HG03521 (cell line): ENCODE results near the gene KDSR.

Experiments
- ATAC-seq: cut with Tn5 transposase; IDR thresholded peaks from one replicate; pipeline ENCODE4 v1.9.1; 2021; ENCODE audit warnings: mild to moderate bottlenecking, moderate library complexity; ENCODE audit not compliant: unreplicated experiment

Gene KDSR

DNA sequence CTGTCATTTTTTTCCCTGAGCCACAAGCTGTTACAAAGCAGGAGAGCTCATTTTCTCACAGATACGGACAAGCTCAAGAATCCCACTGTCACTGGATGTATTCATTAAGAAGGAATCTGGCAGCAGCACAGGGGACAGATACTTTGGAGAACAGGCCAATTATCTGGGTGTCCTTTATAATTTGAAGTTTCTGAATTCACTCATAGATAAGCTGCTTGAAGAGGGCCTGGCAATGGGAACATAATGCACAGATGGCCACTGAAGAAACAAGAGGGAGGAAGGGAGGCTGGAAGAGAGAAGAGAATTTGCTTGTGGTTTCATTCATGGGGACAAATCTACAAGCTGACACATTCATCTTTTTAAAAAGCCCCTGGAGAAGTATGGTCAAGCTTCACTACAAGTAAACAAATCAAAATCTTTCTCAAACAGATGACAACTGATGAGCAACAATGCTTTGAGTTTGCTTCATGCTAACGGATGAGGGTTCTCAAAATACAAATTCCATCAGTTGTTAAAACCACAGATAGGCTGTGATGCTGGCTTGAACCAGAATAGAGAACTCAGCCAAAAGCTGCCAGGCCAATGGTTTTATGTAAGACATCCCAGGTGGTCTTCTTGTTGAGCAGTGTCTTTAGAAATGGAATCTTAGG, 59.3 kb downstream of the KDSR start:
- no peak for ATAC-seq

DNA sequence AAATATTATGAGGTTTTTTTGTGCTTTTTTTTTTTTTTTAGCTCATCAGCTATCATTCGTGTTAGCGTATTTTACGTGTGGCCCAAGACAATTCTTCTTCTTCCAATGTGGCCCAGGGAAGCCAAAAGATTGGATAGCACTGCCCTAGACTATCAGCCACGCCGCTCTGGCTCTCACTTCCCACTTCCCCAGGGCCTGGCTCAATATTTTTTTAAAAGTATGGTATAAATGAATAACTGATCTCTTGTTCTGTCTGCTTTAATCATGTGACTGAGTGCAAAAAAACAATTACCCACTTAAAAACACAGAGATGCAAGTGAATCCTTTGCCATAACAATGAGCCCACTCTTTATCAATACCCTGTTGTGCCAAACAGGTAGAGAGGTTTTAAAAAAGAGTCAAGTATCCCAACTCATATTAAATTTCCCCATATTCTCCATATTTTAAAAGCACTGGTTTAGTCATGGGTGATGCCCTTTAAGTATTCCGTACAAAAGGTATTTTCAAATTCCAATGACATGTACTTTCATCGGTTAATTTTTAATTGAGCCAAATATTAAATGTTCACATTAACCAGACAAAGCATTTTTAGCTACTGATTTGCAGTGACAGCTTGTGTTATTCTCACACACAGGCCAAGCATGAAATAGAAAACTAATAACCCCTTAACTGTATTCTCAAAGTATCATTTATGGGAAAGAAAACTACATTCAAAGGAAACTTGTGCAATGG, 60.0 kb downstream of the KDSR start:
- no peak for ATAC-seq

GRCh38 chr18:63306249-63306648, 60.8 kb downstream of the KDSR start:
- ATAC-seq, result no peak

GRCh38 chr18:63303547-63303946, 63.5 kb downstream of the KDSR start:
- no peak for ATAC-seq

- ATAC-seq, result no peak
Observed at GRCh38 chr18:63302636-63303405, 64.2 kb downstream of the KDSR start.

- no peak for ATAC-seq
Observed at GRCh38 chr18:63302220-63302619, 64.8 kb downstream of the KDSR start.

DNA sequence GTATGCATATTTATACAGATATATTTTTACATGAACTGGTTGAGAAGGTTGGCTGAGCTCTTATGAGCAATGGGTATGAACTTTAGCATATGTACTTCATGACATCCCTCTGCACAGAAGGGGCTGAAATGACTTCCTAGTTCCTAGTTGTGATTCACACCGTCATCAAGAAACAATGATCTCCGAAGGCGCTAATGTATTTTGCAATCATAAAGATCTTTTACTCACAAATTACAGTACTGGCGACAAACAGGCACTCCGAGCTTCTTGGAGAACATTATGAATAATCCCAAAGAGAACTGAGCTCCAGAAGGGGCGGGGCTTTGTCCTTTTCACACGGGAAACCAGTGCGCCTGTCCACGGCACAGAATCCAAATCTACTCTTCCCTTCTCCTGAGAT, 65.6 kb downstream of the KDSR start:
- ATAC-seq, result no peak

DNA sequence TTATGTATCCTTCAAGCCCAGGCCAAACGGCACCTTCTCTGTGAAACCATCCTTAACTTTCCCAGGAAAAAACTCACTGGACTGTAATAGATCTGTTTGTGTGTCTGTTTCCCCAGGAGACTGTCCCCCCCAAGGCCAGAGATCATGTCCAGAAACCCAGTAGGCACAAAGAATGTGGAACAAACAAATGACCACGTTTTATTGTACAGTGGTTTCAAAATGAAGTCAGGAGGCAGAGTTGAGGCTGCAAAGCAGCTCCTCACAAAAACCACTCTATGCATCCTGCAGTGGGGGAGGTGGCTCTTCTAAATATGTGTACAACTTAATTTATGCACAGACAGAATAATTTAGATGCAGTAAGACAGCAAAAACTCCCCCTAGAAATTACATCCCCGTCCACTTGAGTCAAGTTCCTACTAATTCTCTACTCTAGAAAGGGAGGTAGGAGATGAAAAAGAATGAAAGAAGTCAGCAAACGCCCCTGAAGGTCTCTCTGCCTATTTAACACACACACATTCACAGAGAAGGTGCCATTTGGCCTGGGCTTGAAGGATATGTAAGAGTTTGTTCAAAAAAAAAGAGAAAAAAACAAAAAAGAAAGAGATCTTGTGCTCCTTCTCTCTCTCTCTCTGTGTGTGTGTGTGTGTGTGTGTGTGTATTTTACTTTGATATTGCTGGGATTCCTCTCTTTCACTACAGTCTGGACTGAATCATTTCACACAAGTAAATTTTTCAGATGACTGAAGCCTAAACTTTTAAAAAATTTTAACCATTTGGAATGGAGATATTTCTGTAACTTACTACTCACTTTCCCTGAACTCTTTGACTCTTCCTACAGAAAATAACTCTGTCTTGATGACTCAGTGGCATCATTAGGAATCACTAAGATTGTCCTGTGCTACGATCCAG, 66.9 kb downstream of the KDSR start:
- no peak for ATAC-seq

DNA sequence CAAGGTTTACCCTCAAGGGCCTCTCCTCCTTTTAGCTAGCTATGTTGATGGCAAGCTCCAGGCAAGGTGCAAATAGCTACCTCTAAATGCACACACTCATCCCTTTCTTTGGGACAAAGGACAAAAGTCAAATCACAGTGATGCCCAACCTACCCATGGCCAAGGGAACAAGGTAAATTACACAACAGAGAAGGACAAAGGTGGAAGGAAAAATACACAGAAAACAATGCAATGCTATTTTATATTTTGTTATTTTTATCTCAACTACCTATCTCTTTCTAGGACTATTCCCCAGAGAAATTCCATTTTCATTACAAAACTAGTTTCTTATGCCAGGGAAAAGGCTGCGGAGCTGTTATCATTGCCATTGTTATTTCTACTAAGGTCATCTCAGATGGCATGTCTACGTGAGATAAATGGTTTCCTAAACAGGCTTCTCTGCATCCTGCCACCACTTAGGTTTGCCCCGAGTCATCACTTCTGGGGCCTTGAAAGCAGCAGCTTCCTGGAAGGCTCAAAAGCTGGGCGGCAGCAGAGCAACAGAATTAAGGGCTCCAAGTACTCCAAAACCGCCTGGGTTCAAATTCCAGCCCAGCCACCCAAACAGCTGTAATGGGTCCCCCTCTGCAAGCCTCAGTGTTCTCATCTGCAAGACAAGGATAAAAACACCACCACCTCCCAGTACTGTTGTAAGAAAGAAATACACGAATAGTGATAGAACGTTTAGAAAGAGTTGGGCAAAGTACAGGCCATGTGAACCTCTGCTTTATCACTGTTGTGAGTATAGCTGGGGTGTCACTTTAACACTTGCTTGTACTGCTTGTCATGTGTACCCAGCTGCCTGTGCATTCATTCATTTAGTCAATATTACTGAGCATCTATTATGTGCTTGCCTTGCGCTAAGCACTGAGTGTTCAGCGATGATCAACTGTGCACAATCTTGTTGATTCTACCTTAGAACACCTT, 68.3 kb downstream of the KDSR start:
- ATAC-seq, result no peak

DNA sequence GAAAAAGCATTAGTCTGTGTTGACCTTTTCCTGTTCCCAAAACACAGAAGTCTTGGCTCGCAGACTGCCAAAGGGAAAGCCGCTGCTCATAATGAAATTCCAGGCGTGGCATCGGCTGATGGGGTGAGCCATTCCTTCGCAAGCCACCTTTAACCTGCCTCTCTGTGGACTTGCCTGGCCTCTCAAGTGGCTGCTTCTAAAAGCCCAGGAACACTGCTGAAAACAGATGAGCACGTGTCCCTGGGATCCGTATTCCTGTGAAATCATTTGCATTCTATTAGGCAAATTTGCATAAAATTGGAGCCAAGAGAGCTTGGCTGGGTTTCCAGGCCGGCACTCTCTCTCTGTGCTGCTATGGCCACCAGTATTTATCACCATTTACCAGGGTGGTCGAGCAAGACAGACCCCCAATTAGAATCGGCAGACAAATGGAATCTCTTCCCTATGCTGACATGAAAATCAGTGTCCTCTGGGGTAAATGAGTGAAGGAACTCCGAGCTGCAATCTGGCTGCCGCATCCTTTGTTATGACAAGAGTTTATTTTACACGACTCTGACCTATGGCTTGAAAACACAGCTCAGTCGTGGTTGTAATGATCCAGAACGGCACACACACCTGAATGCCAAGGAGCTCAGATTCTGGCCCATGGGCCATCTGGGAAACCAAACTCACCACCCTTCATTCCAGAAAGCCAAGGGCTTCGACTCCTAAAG, 69.2 kb downstream of the KDSR start:
- no peak for ATAC-seq

- ATAC-seq, result no peak
Observed at GRCh38 chr18:63293935-63294334, 73.1 kb downstream of the KDSR start.

DNA sequence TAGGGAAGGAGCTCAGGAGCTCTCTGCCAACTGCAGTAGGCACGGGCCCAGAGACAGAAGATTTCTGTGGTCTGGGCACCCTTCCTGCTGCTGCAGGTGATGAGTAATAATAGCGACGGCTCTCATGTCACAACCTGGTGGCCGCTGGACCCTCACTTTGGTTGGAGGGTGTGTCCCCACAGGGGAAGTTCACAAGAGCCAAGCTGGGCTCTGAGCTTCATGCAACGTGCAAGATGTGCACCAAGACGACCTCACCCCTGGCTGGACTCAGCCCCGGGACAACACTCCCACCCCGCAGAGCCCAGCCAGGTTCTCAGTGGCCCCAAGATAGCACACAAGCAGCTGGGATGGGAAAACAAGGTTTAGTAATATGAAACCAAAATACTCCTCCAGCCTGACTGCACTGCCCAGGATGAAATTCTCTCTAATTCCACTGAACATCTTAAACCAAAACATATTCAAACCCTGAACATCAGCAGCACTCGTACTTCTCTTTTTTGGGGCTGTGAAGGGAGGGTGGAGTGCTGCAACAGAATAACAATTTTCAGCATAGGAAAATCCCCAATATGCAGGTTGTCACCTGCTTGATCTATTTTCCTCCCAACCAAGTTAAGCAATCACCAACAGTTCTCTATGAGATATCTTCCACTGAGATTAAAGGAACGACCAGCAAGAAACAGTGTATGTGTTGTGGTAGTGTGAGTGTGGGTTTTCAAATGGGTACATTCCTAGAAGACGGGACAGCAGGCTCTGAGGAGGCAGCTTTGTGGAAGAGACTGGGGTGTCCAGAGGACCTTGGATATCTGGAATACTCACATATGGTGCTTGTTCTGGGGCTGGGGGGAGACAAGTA, 73.9 kb downstream of the KDSR start:
- ATAC-seq, result no peak

DNA sequence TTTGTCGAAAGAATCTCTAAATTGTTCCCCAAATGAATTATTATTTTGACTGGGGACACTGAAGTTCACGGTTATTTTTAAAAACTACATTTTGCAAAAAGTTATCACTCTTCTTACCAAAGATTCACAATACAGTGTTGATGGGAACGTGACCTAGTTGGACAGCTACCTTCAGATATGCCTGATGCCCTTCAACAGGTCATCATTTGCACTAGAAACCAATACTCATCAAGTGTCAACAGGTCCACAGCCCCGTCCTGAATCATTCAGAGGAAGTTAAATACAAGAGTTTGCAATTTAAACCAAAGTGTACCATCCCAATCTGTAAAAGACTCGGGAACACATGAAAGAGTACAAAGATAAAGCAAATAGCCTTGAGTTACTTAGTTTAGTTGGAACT, 75.7 kb downstream of the KDSR start:
- ATAC-seq, result no peak

- ATAC-seq, result no peak
Observed at GRCh38 chr18:63290821-63291200, 76.2 kb downstream of the KDSR start.

DNA sequence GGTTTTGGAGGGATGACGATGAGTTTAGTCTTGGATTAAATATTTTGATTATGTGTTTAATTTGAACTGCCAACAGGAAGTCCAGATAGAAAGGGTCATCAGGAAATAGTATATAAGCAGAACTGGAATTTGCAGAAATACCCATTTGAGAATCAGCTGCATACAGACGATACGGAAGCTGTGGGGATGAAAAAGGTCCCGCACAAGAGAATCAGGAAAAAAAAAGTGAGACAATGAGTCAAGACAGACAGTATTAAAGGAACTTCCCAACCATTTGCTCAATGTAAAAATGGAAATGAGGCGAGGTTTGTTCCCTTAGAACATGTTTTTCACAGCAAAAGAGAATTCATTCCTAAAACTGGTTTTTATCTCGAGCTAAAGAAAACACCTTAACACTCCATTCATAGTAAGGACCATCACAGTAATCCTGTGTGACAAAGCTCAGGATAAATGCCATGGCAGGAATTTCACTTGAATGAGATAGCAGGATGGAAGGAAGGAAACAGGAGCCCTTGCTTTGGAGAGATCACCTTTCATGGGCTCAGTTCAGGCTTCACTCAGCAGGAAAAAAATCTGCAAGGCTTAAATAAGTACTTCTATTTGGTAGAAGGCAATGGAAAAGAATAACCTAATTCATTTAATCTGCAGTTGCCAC, 76.7 kb downstream of the KDSR start:
- no peak for ATAC-seq

DNA sequence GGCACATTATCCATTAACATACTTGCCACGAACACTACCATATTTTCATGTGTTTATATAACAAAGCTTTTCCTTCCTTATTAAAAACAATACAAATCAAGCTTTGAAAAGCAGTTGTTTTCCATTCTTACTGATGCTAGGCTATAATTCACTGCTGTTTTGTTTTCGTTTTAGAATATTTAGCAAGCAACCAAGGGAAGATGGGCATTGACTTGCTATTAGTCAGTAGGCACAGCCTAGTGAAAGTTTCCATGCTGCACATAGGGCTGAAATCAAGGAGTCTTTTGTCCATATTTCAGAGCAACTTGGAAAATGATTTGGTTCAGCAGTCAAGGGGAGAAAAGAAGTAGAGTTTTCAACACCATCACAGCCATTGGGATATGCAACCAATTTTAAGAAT, 78.7 kb downstream of the KDSR start:
- no peak for ATAC-seq

DNA sequence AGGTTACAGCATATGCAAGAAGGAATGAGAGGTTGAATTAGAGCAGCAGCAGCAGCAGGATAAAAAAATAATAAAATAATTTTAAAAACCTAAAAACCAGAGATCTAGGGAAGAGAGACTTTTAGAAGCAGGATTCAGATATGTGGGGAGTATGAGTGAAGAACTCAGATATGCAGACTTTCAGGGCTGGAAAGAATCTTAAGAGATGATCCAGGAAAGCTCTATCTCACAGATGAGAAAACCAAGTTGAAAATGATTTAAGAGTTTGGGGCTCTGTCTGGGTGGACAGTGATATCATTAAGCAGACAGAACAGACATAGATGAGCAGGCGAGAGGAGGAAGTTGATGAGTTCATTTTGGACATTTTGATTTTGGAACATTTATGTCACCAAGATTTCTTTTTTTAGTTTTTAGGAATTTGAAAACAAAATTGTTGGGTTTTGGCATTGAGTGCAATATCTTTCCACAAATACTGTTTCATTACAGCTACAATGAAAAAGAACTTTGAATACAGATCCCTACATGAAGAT, 79.2 kb downstream of the KDSR start:
- no peak for ATAC-seq

GRCh38 chr18:63286926-63287325, 80.1 kb downstream of the KDSR start:
- ATAC-seq, result no peak
